ENCODE results near the gene ATOSB. TPM values are rescaled to one million over a fixed set of nuclear protein-coding genes. Genes with fewer than 3 reads are reported as not detected.

Gene ATOSB
- total RNA-seq, 2 donors from 2014 or later = 2.3 to 6.6 TPM

DNA sequence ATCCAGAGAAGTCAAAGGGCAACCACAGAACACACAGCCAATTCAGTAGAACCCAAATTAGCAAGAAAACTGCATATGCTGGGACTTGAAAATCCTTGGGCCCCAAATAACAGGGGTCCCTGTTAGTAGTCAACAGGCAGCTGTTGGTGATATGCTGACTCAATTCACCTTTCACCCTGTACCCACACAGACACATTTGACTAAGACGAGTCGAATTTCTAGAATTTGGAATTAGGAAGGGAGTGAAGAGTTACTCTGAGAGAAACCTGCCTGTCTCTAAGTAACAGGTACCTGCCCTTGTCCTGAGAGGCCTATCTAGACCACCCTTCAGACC lies 42.4 kb downstream of the ATOSB start:
- no peak for TF ChIP-seq POLR2A (IDR thresholded peaks at IDR 0.05)
- TF ChIP-seq, protein P1, sequence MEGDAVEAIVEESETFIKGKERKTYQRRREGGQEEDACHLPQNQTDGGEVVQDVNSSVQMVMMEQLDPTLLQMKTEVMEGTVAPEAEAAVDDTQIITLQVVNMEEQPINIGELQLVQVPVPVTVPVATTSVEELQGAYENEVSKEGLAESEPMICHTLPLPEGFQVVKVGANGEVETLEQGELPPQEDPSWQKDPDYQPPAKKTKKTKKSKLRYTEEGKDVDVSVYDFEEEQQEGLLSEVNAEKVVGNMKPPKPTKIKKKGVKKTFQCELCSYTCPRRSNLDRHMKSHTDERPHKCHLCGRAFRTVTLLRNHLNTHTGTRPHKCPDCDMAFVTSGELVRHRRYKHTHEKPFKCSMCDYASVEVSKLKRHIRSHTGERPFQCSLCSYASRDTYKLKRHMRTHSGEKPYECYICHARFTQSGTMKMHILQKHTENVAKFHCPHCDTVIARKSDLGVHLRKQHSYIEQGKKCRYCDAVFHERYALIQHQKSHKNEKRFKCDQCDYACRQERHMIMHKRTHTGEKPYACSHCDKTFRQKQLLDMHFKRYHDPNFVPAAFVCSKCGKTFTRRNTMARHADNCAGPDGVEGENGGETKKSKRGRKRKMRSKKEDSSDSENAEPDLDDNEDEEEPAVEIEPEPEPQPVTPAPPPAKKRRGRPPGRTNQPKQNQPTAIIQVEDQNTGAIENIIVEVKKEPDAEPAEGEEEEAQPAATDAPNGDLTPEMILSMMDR (IDR thresholded peaks at IDR 0.05) = no peak
- Histone ChIP-seq H3K4me1 (peaks cover 40% of the 10 kb centered on the region), H3K9me3 (no peaks in the 10 kb centered on the region), H3K4me3 (no peak overlapping the region), H3K27ac (peak overlapping the region; percentile 37 to 99 (median 74)), H3K27me3 (no peaks in the 10 kb centered on the region), H3K36me3 (replicated peaks in 1 of 2; ENCODE audit: insufficient read depth in 1 of 2, low read depth in 2 of 2) (no peaks in the 10 kb centered on the region)
- ATAC-seq (no peak), DNase-seq (no peak)
- 91 to 100% methylated on average over 2 of the region's 2 CpGs for WGBS, 2 donors
- intact Hi-C loops (cut with DNase I) = no loop called here

GRCh38 chr9:35072461-35073278 lies 43.0 kb downstream of the ATOSB start, which contains the start of gene VCP:
TSS of gene VCP (minus strand) at chr9:35072625. CDS start at chr9:35072353, 272 bp downstream.
- Histone ChIP-seq H3K27me3 (no peaks in the 10 kb centered on the region), H3K4me3 (peak within 1 kb of the TSS; percentile 69 to 78), H3K9me3 (no peaks in the 10 kb centered on the region), H3K27ac (peak within 1 kb of the TSS; percentile 96 to 99 (median 97)), H3K4me1 (peaks cover 42% of the 10 kb centered on the region), H3K36me3 (replicated peaks in 1 of 2; ENCODE audit: insufficient read depth in 1 of 2, low read depth in 2 of 2) (peaks cover 0 to 2% of the 10 kb centered on the region in 2 donors)
- TF ChIP-seq, protein P1 (IDR thresholded peaks at IDR 0.05) = peak in 2 of 7 experiments; percentile 8 to 10
- peak; percentile 93 to 97 (median 96) for TF ChIP-seq POLR2A (IDR thresholded peaks at IDR 0.05)
- intact Hi-C loops (cut with DNase I) = no loop called here
- ATAC-seq (peak; percentile 94), DNase-seq (peak; percentile 98 to 99 (median 98))
- 4 to 9% methylated on average over 26 to 54 of the region's 54 CpGs for WGBS, 2 donors

DNA sequence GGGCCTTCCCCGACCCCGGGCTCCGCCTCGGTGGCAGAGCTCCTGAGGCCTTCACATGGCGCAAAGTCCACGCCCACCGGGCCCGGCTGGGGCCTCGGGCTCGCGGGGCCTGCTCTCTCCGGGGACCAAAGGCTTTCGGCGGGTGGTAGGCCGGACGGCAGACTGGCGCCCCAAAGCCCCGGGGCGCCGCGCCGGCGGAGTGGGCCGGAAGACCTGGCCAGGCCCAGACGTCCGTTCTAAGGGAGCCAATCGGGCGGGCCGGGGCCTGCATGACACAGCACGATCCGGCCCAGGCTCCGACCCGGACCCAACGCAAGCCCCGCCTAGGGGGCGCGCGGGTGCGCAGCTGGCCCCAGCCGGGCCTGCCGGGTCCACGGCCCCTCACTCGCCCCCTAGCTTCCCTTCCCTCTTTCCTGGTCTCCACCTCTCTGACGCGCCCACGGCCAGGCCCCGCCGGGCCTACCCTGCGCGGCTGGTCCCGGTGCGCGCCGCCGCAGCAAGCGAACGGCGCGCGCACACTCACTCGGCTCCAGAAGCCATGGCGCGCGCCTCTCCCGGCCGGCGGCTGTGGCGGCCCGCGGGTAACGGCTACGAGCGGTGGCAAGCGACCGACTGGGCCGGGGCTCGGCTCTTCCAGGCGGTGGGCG lies 43.7 kb downstream of the ATOSB start:
- intact Hi-C loops (cut with DNase I) = no loop called here
- Histone ChIP-seq H3K4me1 (peaks cover 42% of the 10 kb centered on the region), H3K27ac (peak overlapping the region; percentile 96 to 99 (median 97)), H3K27me3 (no peaks in the 10 kb centered on the region), H3K36me3 (replicated peaks in 1 of 2; ENCODE audit: insufficient read depth in 1 of 2, low read depth in 2 of 2) (peaks cover 4 to 5% of the 10 kb centered on the region in 2 donors), H3K9me3 (no peaks in the 10 kb centered on the region), H3K4me3 (peak overlapping the region; percentile 69 to 78)
- ATAC-seq = peak; percentile 69
- TF ChIP-seq, protein P1 (IDR thresholded peaks at IDR 0.05) = peak in 5 of 7 experiments; percentile 8 to 44 (median 30)
- no peak for TF ChIP-seq POLR2A (IDR thresholded peaks at IDR 0.05)
- WGBS, 2 donors = 0% methylated on average over 68 of the region's 79 CpGs; no CpG with 5 or more reads in 1 of the 2 donors
- DNase-seq = peak; percentile 81 to 90 (median 86)

- Histone ChIP-seq H3K4me3 (peak overlapping the region; percentile 69 to 78), H3K4me1 (peaks cover 42% of the 10 kb centered on the region), H3K36me3 (replicated peaks in 1 of 2; ENCODE audit: insufficient read depth in 1 of 2, low read depth in 2 of 2) (peaks cover 9 to 13% of the 10 kb centered on the region in 2 donors), H3K9me3 (no peaks in the 10 kb centered on the region), H3K27ac (peak overlapping the region; percentile 96 to 99 (median 97)), H3K27me3 (no peaks in the 10 kb centered on the region)
- no peak for ATAC-seq
- peak; percentile 27 to 60 (median 54) for DNase-seq
- WGBS, 2 donors = 1% methylated on average over 17 to 20 of the region's 20 CpGs
- intact Hi-C loops (cut with DNase I) = no loop called here
- TF ChIP-seq, protein P1 (IDR thresholded peaks at IDR 0.05) = no peak
- TF ChIP-seq POLR2A (IDR thresholded peaks at IDR 0.05) = no peak
Observed at GRCh38 chr9:35070823-35071813, 44.5 kb downstream of the ATOSB start.
